Stimulated activated CD4-positive, alpha-beta T cell treated with anti-CD3 and anti-CD28 coated beads, Interleukin-15, amount 100 ng/mL, for 1 hour (primary cell): ENCODE results near the gene ANKRD55.
"Not testable (repeated sequence)": the region's sequence is repeated elsewhere in the genome, so short reads cannot be mapped to it uniquely, and the experiment has no call there.

Source experiments
- DNase-seq, 2 donors: peaks; one replicate each; pipeline ENCODE4 v3.0.0-alpha.2; 2020; ENCODE audit warnings: low read depth in 1 of 2, low spot score in 1 of 2

The ANKRD55 gene

GRCh38 chr5:56211298-56211865 is 21.7 kb downstream of the ANKRD55 start:
- no peak for DNase-seq

DNA sequence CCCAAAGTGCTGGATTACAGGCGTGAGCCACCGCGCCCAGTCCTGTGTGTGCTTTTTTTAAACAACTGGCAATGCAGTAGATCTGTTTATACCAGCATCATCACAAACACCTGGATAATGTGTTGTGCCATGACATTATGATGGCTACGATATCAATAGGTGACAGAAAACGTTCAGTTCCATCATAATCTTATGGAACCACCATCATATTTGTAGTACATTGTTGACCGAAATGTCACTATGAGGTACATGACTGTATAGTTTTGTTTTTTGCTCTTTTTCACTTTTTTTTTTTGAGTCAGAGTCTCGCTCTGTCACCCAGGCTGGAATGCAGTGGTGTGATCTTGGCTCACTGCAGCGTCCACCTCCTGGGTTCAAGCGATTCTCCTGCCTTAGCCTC is 24.4 kb downstream of the ANKRD55 start:
- DNase-seq, result no peak

DNA sequence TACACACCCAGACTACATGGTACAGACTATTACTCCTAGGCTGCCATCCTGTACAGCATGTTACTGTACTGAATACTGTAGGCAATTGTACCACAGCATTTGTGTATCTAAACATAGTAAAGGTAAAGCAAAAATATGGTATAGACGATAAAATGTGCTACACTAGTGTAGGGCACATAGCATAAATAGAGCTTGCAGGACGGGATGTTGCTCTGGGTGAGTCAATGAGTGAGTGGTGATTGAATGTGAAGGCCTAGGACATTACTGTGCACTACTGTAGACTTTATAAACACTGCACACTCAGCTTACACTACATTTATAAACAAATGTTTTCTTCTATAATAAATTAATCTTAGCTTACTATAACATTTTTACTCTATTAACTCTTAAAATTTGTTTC is 25.6 kb downstream of the ANKRD55 start:
- DNase-seq, result no peak

- no peak for DNase-seq
Measured at GRCh38 chr5:56206126-56206910, 26.8 kb downstream of the ANKRD55 start.

DNA sequence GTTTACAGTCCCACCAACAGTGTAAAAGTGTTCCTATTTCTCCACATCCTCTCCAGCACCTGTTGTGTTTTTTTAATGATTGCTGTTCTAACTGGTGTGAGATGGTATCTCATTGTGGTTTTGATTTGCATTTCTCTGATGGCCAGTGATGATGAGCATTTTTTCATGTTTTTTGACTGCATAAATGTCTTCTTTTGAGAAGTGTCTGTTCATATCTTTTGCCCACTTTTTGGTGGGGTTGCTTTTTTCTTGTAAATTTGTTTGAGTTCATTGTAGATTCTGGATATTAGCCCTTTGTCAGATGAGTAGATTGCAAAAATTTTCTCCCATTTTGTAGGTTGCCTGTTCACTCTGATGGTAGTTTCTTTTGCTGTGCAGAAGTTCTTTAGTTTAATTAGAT is 29.2 kb downstream of the ANKRD55 start:
- DNase-seq, result not testable (repeated sequence)

GRCh38 chr5:56202483-56202882 is 30.6 kb downstream of the ANKRD55 start:
- no peak for DNase-seq

DNA sequence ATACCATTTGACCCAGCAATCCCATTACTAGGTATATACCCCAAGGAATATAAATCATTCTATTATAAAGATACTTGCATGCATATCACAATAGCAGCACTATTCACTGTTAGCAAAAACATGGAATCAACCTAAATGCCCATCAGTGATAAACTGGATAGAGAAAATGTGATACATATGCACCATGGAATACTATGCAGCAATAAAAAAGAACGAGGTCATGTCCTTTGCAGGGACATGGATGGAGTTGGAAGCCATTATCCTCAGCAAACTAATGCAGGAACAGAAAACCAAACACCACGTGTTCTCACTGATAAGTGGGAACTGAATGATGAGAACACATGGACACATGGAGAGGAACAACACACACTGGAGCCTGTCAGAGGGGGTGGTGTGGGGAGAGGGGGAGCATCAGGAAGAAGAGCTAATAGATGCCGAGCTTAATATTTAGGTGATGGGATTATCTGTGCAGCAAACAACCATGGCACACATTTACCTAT is 31.3 kb downstream of the ANKRD55 start:
- DNase-seq, result not testable (repeated sequence)

DNA sequence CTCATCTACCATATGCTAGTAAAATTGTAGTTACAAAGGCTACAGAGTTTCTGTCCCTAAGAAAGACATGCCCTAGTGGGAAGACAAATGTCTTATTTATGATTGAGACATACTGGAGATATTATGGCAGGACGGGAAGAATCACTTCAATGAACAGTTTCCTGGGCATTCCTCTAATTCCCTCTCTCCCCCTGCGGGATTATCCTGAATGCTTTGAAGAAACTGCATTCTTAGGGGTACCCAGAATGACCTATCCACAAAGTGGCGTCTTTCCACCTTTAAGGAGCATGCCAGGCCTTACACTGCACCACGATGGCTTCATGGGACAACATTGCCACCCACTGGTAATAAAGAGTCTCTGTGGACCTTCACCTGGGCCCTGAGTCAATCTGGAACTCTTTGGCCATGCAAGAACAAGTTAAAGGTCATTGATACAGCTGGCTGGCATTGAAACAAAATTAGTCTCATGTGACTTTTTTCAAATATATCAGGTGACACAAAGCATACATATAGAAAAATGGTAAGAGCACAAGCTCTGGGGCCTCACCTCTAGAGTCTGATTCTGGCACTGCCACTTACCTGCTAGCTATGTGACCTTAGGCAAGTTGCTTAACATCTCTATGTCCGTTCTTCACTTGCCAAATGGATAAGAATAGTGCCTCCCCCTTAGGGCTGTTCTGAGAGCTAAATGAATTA is 32.0 kb downstream of the ANKRD55 start:
- DNase-seq, result peak; percentile 5 to 20

DNA sequence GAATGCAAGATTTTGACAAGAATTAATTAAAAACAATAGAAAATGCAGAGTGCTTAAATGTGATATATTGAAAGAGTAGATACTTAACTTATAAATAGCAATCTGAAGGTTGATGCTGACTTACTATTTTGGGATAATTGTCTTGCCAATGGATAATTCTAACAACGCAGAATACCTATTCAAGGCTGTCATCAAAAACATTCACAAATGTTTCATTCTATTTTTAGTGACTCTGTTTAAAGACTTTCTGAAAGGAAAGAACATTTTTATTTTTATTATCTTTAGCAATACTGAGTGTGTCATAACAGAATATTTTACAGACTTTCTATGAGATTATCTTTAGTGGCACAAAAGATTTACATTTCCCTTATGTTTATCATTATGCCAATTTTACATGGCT is 38.1 kb downstream of the ANKRD55 start:
- DNase-seq, result no peak

GRCh38 chr5:56192246-56192645 is 40.9 kb downstream of the ANKRD55 start:
- DNase-seq, result no peak

GRCh38 chr5:56191656-56192055 is 41.5 kb downstream of the ANKRD55 start:
- DNase-seq, result no peak

- no peak for DNase-seq
Measured at GRCh38 chr5:56190497-56190896, 42.6 kb downstream of the ANKRD55 start.

DNA sequence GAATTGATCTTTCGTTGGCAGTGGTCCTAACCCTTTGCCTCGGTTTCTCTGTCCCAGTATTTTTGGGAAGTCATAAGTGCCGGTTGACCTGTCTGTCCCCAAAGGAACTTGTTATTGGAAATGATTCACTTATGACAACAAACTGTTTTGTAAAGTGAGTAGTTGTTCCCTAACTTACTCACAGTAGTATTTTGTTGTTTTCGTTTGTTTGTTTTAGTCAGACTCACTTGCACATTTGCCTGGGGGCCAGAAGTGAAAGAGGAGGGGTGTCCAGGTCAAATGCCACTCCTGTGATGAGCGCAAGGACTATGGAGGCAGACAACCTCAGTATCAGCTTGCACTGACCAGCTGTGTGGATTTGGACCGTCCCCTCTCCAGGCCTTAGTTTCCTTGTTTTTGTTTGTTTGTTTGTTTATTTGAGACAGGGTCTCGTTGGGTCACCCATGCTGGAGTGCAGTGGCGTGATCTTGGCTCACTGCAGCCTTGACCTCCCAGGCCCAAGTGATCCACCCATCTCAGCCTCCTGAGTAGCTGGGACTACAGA is 47.3 kb downstream of the ANKRD55 start:
- no peak for DNase-seq

GRCh38 chr5:56183506-56183905 is 49.6 kb downstream of the ANKRD55 start:
- no peak for DNase-seq

- DNase-seq, result no peak
Measured at GRCh38 chr5:56179442-56179841, 53.7 kb downstream of the ANKRD55 start.

DNA sequence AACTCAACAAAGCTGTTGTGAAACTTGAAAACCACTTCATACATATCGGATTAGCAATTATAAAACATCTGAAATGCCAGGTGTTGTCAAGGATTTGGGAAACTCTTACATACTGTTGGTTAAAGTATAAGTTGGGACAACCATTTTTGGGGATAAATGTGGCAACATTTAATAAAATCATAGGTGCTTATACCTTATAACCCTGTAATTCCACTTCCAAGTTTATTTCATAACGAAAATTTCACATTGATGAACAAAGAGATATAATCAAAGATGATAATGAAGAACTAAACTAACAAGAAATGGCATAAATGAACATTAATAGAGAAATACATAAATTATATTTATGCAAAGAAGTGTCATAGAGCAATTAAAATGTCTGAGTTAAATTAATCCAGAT is 54.3 kb downstream of the ANKRD55 start:
- no peak for DNase-seq

DNA sequence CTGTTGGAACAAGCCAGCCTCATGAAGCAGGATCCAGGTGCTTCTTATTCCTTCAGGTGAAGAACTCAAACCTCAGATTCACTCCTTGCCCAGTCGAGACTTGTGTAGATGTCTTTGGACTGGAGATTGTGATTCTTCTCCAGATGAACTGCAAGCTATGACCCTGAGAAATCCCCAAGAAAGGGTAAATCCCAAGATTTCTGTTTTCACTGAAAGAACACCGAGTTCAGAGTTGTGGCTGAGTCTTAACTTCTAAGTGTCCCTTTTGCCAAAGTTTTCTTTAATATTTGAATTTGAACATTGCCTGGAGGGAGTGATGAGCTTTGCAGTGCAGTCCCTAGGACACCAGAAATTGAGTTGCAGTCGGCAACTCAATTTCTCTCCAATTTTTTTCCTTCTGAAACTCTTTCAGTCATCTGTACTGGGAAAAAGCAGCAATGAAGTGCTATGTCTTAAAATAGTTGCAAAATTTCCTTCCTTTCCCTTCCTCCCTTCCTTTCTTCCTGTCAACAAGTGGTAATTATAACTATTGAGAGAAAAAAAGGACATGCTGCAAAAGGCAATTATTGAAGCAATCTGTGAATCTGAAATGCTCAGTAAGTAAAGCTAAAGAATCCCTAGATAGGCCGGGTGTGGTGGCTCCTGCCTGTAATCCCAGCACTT is 56.1 kb downstream of the ANKRD55 start:
- no peak for DNase-seq

DNA sequence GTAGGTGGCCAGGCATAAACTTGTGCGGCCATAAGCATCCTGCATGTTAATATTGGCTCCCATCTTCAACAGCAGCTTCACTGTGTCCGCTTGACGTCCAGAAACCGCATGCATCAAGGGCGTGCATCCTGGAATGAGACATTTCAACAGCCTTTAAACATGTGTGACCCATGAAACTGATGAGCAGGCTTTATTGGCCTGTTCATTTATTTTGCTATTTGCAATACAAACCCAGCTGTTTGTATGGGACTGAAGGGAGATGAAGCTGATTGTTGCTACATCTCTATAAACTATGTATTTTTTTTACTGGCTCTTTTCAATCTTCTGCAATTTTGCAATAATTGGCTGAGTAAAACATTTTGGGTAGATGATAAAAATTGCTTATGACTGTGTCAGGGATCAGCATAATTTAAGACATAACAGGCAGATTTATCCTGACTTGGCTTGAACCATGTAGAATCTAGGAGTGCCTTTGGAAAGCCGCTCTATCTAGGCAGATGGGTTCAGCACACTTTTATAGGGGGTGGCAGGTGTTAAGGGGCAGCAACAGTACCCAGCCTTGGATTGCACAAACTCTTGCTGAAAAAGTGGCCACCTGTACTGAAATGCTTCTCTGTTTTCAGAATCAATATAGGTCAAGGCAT is 56.9 kb downstream of the ANKRD55 start:
- DNase-seq, result no peak

- no peak for DNase-seq
Measured at GRCh38 chr5:56175488-56175887, 57.6 kb downstream of the ANKRD55 start.

DNA sequence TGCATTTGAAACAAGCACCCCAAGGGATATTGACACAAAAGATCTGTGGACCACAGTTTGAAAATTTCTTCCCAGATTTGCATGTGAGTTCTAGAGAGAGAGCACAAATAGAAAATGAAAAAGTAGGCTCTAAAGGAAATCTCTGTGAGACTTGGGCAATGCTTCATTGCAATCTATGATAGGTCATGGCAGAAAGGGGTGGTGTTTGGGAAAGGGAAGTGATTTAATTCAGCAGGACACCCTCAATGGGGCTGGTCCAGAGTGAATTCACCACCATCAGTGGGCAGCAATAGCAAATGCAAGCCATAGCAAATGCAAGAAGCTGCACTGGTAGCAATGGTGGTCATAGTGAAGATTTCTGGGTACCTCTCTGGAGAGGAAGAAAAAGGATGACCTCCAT is 58.1 kb downstream of the ANKRD55 start:
- no peak for DNase-seq

DNA sequence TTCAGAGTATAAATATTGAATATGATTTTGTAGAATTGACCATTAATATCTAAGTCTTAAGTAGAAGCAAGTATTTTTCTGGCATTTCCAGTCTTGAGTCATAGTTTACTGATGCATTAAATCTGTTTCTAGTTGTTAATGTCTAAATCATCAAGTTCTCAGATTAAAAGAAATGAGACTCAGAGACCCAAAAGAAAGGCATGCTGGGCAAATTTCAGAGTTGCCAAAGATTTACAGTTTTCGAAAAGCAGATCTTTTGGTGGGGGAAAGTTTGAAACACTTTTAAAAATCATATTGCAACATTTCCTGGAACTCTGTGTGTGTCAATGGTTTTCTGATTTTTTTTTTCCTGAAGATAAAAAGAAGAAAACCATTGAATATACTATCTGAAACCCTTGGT is 60.9 kb downstream of the ANKRD55 start:
- DNase-seq, result no peak
